ENCODE data around the gene NOXA1. TPM values are rescaled to one million over a fixed set of nuclear protein-coding genes. Genes with fewer than 3 reads are reported as not detected.

The NOXA1 gene
- total RNA-seq, 1 donor from 2014 or later, result 6.5 TPM

- no peak for TF ChIP-seq CTCF (IDR thresholded peaks at IDR 0.05)
- ATAC-seq, result no peak
These were observed 7.7 kb downstream of the NOXA1 start for GRCh38 chr9:137430723-137431415.

GRCh38 chr9:137431416-137431931, 8.3 kb downstream of the NOXA1 start:
- DNase-seq, result peak; percentile 59
- Histone ChIP-seq H3K27me3 (no peaks in the 10 kb centered on the region), H3K36me3 (no peaks in the 10 kb centered on the region), H3K4me3 (no peak overlapping the region), H3K9me3 (no peaks in the 10 kb centered on the region), H3K27ac (no peak overlapping the region), H3K4me1 (no peaks in the 10 kb centered on the region)
- intact Hi-C loops (cut with DNase I), result no loop called here
- no peak for TF ChIP-seq CTCF (IDR thresholded peaks at IDR 0.05)
- no peak for ATAC-seq

More at GRCh38 chr9:137430723-137431415, 7.7 kb downstream of the NOXA1 start:
- no peaks in the 10 kb centered on the region for H3K27me3 ChIP-seq
- DNase-seq, result peak; percentile 59
- intact Hi-C loops (cut with DNase I), result no loop called here
- H3K27ac ChIP-seq, result no peak overlapping the region
- no peaks in the 10 kb centered on the region for H3K4me1 ChIP-seq
- no peaks in the 10 kb centered on the region for H3K36me3 ChIP-seq
- no peaks in the 10 kb centered on the region for H3K9me3 ChIP-seq
- H3K4me3 ChIP-seq, result no peak overlapping the region

- no peak for TF ChIP-seq CTCF (IDR thresholded peaks at IDR 0.05)
- Histone ChIP-seq H3K4me1 (no peaks in the 10 kb centered on the region), H3K27me3 (no peaks in the 10 kb centered on the region), H3K27ac (no peak overlapping the region), H3K9me3 (no peaks in the 10 kb centered on the region), H3K4me3 (no peak overlapping the region), H3K36me3 (no peaks in the 10 kb centered on the region)
- ATAC-seq (no peak), DNase-seq (peak; percentile 61)
- intact Hi-C loops (cut with DNase I), result no loop called here
These were observed 9.6 kb downstream of the NOXA1 start for GRCh38 chr9:137432687-137433348.

- DNase-seq (peak; percentile 58), ATAC-seq (no peak)
- Histone ChIP-seq H3K4me1 (no peaks in the 10 kb centered on the region), H3K27me3 (no peaks in the 10 kb centered on the region), H3K9me3 (no peaks in the 10 kb centered on the region), H3K4me3 (no peak overlapping the region), H3K27ac (no peak overlapping the region), H3K36me3 (no peaks in the 10 kb centered on the region)
- TF ChIP-seq CTCF (IDR thresholded peaks at IDR 0.05), result no peak
- intact Hi-C loops (cut with DNase I), result no loop called here
These were observed 10.2 kb downstream of the NOXA1 start for GRCh38 chr9:137433349-137433915.

GRCh38 chr9:137433916-137434431, 10.8 kb downstream of the NOXA1 start:
- no peak overlapping the region for H3K27ac ChIP-seq
- no peak for ATAC-seq
- intact Hi-C loops (cut with DNase I), result no loop called here
- H3K36me3 ChIP-seq, result no peaks in the 10 kb centered on the region
- no peaks in the 10 kb centered on the region for H3K9me3 ChIP-seq
- H3K4me1 ChIP-seq, result no peaks in the 10 kb centered on the region
- H3K27me3 ChIP-seq, result no peaks in the 10 kb centered on the region
- no peak overlapping the region for H3K4me3 ChIP-seq
- peak; percentile 62 for DNase-seq
- no peak for TF ChIP-seq CTCF (IDR thresholded peaks at IDR 0.05)

All from upper lobe of right lung (tissue), 1 donor.